ENCODE data around the gene KCNB1.

- TF ChIP-seq, protein P1, sequence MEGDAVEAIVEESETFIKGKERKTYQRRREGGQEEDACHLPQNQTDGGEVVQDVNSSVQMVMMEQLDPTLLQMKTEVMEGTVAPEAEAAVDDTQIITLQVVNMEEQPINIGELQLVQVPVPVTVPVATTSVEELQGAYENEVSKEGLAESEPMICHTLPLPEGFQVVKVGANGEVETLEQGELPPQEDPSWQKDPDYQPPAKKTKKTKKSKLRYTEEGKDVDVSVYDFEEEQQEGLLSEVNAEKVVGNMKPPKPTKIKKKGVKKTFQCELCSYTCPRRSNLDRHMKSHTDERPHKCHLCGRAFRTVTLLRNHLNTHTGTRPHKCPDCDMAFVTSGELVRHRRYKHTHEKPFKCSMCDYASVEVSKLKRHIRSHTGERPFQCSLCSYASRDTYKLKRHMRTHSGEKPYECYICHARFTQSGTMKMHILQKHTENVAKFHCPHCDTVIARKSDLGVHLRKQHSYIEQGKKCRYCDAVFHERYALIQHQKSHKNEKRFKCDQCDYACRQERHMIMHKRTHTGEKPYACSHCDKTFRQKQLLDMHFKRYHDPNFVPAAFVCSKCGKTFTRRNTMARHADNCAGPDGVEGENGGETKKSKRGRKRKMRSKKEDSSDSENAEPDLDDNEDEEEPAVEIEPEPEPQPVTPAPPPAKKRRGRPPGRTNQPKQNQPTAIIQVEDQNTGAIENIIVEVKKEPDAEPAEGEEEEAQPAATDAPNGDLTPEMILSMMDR (IDR thresholded peaks at IDR 0.05), result no peak
- no peak for TF ChIP-seq POLR2A (IDR thresholded peaks at IDR 0.05)
- TF ChIP-seq POLR2AphosphoS5 (IDR thresholded peaks at IDR 0.05; ENCODE audit: insufficient read depth in 1 of 2, low read depth in 1 of 2), result no peak
These were observed 153.7 kb downstream of the KCNB1 start for GRCh38 chr20:49328790-49329189.
